T-helper 2 cell treated with Interferon-gamma antibody and Interleukin-4, amounts not matched to agents 100 ng/mL and 5 ng/mL, for 36 hours (primary cell): Measurements from ENCODE around the gene ZNF726. TPM values are rescaled to one million over a fixed set of nuclear protein-coding genes. Genes with fewer than 3 reads are reported as not detected.
"Not testable (repeated sequence)": the region's sequence is repeated elsewhere in the genome, so short reads cannot be mapped to it uniquely, and the experiment has no call there.

Experiments
- intact Hi-C: fragments of 100-400 bp; cut with micrococcal nuclease; formaldehyde crosslinking; loops from one replicate; pipeline ENCODE4 v1.15.1; 2023
- total RNA-seq: library from RNA; stranded (reverse); gene quantifications from 2 replicates; pipeline ENCODE4 v1.2.3, GENCODE V29; 2022

Gene ZNF726
- total RNA-seq, 1 donor from 2014 or later, result 11.0 TPM

GRCh38 chr19:23937031-23937430 lies 22.3 kb downstream of the ZNF726 start:
- intact Hi-C loops, result not testable (repeated sequence)

- intact Hi-C loops, result no loop called here
Observed at GRCh38 chr19:23943411-23943810, 28.7 kb downstream of the ZNF726 start.

- intact Hi-C loops, result no loop called here
Observed at GRCh38 chr19:23946569-23946968, 31.9 kb downstream of the ZNF726 start.

- intact Hi-C loops, result no loop called here
Observed at GRCh38 chr19:23949611-23950010, 34.9 kb downstream of the ZNF726 start.

- intact Hi-C loops, result no loop called here
Observed at GRCh38 chr19:23956051-23956450, 41.4 kb downstream of the ZNF726 start.

- intact Hi-C loops, result no loop called here
Observed at GRCh38 chr19:23957660-23958281, 43.1 kb downstream of the ZNF726 start.

GRCh38 chr19:23963396-23963795 lies 48.7 kb downstream of the ZNF726 start:
- intact Hi-C loops, result not testable (repeated sequence)

- intact Hi-C loops, result not testable (repeated sequence)
Observed at GRCh38 chr19:23963881-23964280, 49.2 kb downstream of the ZNF726 start.

- intact Hi-C loops, result not testable (repeated sequence)
Observed at GRCh38 chr19:23964334-23964733, 49.6 kb downstream of the ZNF726 start.

GRCh38 chr19:23969630-23970029 lies 54.9 kb downstream of the ZNF726 start:
- intact Hi-C loops, result no loop called here

GRCh38 chr19:23971598-23971997 lies 56.9 kb downstream of the ZNF726 start:
- intact Hi-C loops, result no loop called here

- intact Hi-C loops, result no loop called here
Observed at GRCh38 chr19:23972161-23972560, 57.5 kb downstream of the ZNF726 start.

GRCh38 chr19:23974941-23975340 lies 60.3 kb downstream of the ZNF726 start:
- intact Hi-C loops, result no loop called here

- intact Hi-C loops, result not testable (repeated sequence)
Observed at GRCh38 chr19:23976631-23977030, 61.9 kb downstream of the ZNF726 start.

- intact Hi-C loops, result not testable (repeated sequence)
Observed at GRCh38 chr19:23977256-23977655, 62.6 kb downstream of the ZNF726 start.

- intact Hi-C loops, result no loop called here
Observed at GRCh38 chr19:23978068-23978467, 63.4 kb downstream of the ZNF726 start.

- intact Hi-C loops, result no loop called here
Observed at GRCh38 chr19:23980805-23981204, 66.1 kb downstream of the ZNF726 start.

GRCh38 chr19:23981863-23982262 lies 67.2 kb downstream of the ZNF726 start:
- intact Hi-C loops, result no loop called here

GRCh38 chr19:23983406-23983805 lies 68.7 kb downstream of the ZNF726 start:
- intact Hi-C loops, result no loop called here

Other genes starting within 250 kb of the ZNF726 start
- 19.2 and 20.6 TPM in 2 replicates for gene ZNF675, start 227.7 kb upstream of the ZNF726 start, total RNA-seq
- 3.7 and 3.8 TPM in 2 replicates for gene ZNF681, start 156.0 kb upstream of the ZNF726 start, total RNA-seq
- 10.0 and 11.2 TPM in 2 replicates for gene ZNF254, start 172.3 kb downstream of the ZNF726 start, total RNA-seq